GM12892 (cell line): ENCODE measurements around the gene CORO1C.

Source experiments
- POLR2A ChIP-seq: IDR thresholded peaks from 2 replicates; pipeline ENCODE4 v1.6.1; 2011; ENCODE audit warnings: low read depth, low read length, control low read depth
- POLR2AphosphoS5 ChIP-seq: IDR thresholded peaks from 2 replicates; pipeline ENCODE4 v1.6.1; 2011; ENCODE audit warnings: low read depth, low read length, control low read depth
- TAF1 ChIP-seq: IDR thresholded peaks from 2 replicates; pipeline ENCODE4 v1.6.1; 2011; ENCODE audit warnings: low read depth, mild to moderate bottlenecking, control low read depth, low read length, borderline replicate concordance

GRCh38 chr12:108663324-108664015 is 67.8 kb downstream of the CORO1C start:
- no peak for TF ChIP-seq TAF1
- TF ChIP-seq POLR2A: no peak
- TF ChIP-seq POLR2AphosphoS5: no peak
